Neural progenitor cell (in vitro differentiated cells): ENCODE data around the gene CARD11.

Experiments used
- EZH2 ChIP-seq: fragments of 200-600 bp; sonication (generic); IDR thresholded peaks from 2 replicates; pipeline ENCODE4 v1.6.1; 2017; ENCODE audit warnings: antibody characterized with exemption, mild to moderate bottlenecking, moderate library complexity
- EZH2phosphoT487 ChIP-seq: fragments of 200-600 bp; sonication (generic); IDR thresholded peaks from 2 replicates; pipeline ENCODE4 v1.6.1; 2017; ENCODE audit warnings: antibody characterized with exemption
- TF ChIP-seq, protein P1 (sequence below): fragments of 200-600 bp; sonication (generic); IDR thresholded peaks from 2 replicates; pipeline ENCODE4 v1.5.1; 2017; ENCODE audit warnings: antibody characterized with exemption, mild to moderate bottlenecking

DNA sequence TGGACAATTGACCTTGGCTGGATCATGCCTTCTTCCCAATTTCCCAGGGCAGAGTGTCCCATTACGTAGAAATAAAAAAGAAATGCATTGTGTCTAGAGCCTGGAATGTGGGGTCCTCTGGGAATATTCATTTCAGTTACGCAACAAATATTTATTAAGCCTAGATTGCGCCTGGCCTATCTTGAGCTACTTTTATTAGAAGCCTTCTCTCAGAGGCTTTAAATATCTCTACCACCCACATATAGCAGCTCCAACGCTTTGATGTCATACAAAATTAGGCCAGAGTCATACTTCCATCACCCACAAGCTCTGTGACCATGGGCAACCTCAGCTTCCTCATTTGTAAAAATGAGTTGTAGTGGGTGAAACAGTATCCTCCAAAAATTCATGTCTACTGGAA is 24.9 kb upstream of the CARD11 start:
- TF ChIP-seq, protein P1, sequence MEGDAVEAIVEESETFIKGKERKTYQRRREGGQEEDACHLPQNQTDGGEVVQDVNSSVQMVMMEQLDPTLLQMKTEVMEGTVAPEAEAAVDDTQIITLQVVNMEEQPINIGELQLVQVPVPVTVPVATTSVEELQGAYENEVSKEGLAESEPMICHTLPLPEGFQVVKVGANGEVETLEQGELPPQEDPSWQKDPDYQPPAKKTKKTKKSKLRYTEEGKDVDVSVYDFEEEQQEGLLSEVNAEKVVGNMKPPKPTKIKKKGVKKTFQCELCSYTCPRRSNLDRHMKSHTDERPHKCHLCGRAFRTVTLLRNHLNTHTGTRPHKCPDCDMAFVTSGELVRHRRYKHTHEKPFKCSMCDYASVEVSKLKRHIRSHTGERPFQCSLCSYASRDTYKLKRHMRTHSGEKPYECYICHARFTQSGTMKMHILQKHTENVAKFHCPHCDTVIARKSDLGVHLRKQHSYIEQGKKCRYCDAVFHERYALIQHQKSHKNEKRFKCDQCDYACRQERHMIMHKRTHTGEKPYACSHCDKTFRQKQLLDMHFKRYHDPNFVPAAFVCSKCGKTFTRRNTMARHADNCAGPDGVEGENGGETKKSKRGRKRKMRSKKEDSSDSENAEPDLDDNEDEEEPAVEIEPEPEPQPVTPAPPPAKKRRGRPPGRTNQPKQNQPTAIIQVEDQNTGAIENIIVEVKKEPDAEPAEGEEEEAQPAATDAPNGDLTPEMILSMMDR, result no peak
- no peak for TF ChIP-seq EZH2phosphoT487
- no peak for TF ChIP-seq EZH2
